NCI-H82 (cell line): ENCODE measurements around the gene TMX3.
A peak's percentile ranks its signal among the peaks of the same experiment; 100 is the strongest.

ENCODE experiments used
- DNase-seq: peaks from one replicate; lab custom pipeline; 2025; lab: John Stamatoyannopoulos, UW

Gene TMX3

DNA sequence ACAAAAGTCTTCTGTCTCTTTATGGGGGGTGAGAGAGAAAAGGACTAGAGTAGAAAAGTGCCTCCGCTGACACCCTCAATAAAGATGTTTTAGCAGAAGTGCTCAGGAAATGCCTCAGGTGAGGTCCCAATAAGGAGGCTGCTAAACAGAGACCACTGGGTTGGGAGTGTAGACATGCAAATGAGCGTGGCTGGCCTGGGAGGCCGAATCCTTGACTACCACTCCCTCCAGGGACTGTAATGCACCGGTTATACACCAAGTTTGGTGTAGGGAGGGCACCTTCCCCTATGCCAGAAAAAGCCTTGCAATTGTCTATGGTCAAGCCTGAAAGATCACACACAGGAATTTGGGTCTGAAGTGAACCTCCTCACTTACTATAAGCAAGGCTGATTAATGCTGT, 1.8 kb downstream of the TMX3 start:
- DNase-seq, result no peak

- no peak for DNase-seq
These were observed 7.3 kb downstream of the TMX3 start for GRCh38 chr18:68707646-68708045.

- no peak for DNase-seq
These were observed 9.8 kb downstream of the TMX3 start for GRCh38 chr18:68705119-68705518.

- no peak for DNase-seq
These were observed 11.6 kb downstream of the TMX3 start for GRCh38 chr18:68703326-68703725.

GRCh38 chr18:68701353-68701752, 13.6 kb downstream of the TMX3 start:
- DNase-seq, result no peak

DNA sequence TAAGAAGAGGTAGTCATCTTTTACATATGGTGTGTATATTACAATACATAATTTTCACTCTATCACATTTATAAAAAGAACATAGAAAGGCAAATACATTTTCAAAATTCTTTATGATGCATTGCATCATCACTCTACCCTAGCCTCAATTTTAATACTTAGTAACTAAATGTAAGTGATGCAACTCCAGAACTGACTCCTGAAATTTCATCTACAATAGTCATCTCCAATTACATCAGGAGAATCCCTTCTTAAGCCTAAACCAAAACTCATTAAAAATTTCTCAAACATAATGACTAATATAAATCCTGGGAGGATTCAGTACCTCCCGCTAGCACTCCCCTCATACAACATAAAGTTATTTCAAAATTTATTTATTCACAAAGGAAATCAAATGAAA, 15.9 kb downstream of the TMX3 start:
- DNase-seq, result no peak

DNA sequence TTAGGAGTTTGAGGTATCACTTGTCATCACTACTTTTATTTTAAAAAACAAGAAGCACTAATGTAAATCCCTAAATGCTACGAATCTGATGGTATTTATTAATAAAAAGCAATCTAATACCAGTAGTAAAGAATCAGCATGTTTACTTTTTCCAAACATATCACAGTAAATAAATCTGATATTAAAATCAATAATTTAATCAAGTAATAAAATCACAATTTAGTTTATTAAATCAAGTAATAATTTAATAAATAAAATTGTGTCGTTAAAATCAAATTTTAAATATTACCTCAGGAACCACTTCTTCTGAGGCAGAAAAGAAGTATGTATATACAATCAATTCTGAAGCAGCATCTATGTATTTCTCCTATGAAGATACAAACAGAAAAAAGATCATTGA, 18.0 kb downstream of the TMX3 start:
- DNase-seq, result no peak

- DNase-seq, result no peak
These were observed 20.6 kb downstream of the TMX3 start for GRCh38 chr18:68694316-68694715.

DNA sequence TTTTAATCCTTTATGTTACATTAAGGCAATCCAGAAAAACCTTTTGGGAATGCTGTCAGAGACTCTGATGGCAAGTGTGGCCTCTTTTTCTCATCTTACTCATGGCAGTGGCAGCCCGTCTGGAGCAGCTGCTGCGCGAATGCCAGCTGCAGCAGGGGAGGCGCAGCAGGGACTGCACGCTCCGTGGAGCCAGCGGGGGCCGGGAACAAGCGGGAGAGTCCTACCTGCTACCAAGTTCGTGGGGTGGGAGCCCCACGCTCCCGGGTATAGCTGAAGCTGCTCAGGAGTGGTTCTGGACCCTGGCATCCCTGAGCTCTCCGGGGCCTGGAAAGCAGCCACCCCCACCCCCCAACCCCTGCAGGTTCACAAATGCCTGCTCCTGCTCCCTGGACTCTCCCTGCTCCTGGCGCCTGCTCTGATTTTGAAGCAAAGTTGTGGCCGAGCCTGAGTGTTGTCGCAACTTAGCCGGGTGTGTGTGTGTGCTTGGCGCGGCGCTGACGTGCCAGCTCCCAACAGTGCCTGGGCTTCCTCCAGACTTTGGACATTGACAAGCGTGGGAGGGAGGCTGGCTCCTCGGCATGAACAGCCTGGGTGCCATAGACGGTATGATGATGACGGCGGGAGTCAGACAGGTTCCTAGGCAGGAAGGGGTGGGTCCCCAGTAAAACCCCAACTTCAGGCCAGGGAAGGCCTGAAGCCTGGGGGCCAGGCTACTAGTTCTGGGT, 21.7 kb downstream of the TMX3 start:
- DNase-seq, result no peak

- DNase-seq, result no peak
These were observed 35.4 kb downstream of the TMX3 start for GRCh38 chr18:68679528-68679927.

- DNase-seq, result no peak
These were observed 38.0 kb downstream of the TMX3 start for GRCh38 chr18:68676913-68677312.

DNA sequence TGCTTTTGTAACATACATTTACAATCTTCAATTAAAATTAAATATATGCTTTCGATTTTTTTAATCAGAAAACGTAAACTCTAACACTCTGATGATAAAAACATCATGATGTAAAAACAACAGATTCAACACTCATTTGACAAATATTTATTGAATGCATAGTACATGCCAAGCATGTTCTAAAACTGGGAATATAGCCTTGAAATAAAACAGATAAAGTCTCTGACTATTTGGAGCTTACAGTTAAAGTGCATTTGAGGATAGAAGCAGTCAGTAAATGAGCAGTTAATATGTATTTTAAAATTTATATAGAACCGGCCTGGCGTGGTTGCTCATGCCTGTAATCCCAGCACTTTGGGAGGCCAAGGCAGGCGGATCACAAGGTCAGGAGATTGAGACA, 47.8 kb downstream of the TMX3 start:
- no peak for DNase-seq

- DNase-seq, result no peak
These were observed 48.5 kb downstream of the TMX3 start for GRCh38 chr18:68666381-68666780.

DNA sequence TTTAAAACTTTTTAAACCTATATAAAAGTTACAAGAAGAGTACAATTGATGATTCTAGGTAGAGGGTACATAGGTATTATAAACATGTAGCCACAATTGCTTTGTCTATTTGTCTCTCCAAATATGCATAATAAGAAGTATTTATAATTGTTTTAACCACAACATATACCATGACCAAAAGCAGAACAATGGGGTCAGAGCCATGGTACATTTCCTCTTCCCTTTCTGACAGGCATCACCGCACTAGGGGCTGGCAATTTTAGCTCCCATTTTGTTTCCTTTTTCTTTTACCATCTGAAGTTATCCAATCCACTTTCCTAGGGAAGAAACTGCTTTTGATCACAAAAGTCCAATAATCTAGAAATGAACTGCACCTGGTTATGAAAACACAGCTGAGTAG, 49.3 kb downstream of the TMX3 start:
- no peak for DNase-seq

GRCh38 chr18:68662754-68663153, 52.2 kb downstream of the TMX3 start:
- DNase-seq, result no peak

DNA sequence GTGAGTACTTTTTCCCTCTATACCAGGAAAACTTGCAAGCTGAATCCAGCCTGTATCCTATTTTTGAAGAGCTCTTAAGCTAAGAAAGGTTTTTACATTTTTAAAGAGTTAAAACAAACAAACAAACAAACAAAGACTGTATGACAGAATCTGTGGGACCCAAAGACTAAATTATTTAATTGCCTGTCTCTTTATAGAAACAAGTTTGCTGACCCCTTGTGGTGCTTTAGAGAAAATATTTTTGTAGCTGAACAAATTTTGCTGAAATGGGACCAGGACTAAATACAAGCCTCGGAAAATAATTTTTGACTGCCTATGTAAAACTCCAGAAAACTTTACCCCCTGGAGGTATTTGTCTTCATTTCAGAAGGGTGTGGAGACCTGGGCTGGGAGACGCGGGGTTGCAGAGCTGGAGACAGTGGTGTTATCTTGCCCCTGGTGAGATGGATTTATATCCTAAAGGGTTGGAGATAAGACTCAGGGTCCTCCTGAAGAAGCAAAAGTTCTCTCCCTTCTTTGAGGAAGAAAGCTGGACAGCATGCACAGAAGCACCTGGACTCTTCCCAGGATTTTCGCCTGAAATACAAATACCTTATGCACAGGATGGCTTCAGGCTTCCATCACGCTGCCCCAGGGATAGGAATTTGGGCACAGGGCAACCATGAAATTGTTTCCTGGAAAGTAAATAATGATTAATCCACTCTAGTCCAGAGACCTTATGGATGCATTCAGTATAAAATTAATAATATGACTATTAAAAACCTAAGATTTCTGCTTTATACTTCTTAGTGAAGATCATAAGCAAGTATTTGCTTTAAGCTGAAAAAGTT, 54.3 kb downstream of the TMX3 start:
- peak; percentile 78 for DNase-seq

- no peak for DNase-seq
These were observed 66.7 kb downstream of the TMX3 start for GRCh38 chr18:68648191-68648590.

DNA sequence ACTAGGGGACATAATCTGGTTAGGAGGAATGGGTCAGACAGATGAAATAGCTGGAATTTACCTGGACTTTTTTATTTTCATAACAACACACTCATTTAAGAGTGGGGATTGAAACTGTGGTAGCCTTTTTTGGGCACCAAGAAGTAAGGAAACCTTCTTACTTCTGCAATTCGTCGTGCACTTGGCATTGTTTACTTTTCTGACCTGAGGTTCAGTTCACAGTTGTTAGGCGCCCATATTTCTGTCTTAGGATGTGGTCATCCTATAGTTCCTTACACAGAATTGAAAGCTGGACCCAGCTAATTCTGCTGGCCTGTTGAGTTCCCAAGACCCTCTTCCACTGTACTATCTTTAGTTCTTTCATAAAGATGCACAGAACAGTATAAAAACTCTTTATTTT, 72.9 kb downstream of the TMX3 start:
- DNase-seq, result no peak

- no peak for DNase-seq
These were observed 74.0 kb downstream of the TMX3 start for GRCh38 chr18:68640861-68641260.

DNA sequence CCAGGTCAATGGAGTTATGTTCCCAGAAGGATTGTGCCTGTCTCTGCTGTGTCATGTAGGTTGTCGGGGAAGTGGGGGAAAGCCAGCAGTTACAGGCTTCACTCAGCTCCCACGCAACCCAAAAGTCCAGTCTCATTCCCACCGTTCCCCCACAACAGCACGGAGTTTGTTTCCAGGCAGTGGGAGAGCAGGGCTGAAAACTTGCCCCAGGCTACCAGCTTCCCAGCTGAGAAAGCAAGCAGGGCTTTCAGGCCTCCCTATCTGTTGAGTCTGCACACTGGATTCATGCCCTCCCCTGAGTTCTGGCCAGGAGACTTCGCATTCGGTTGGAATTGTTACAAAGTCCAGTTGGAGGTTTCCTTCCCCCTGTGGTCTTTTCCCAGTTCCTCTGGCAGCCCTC, 76.3 kb downstream of the TMX3 start:
- DNase-seq, result no peak

DNA sequence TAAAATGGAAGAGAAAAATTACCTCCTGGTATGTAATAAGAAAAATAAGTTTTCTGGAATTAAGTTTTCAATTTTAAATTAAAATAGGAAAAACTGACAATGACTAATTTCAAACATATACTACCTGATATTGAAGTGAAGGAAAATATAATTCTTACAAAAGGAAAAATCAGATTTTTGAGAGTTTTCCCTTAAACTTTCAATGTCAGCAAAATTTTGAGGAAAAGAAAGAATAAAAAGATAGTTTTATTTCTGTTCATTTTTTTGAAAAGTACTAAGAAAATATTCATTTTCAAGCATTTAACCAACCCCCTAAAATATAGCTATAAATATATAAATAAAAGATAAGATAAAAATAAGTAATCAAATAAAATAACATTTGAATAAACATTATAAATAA, 87.1 kb downstream of the TMX3 start:
- no peak for DNase-seq
